CD4-positive, CD25-positive, alpha-beta regulatory T cell (primary cell): ENCODE results near the gene RAB21. TPM values are rescaled to one million over a fixed set of nuclear protein-coding genes. Genes with fewer than 3 reads are reported as not detected.

Experiments used
- ATAC-seq, 2 donors: fragments of 150-1000 bp; cut with Tn5 transposase; one replicate each; pipeline ENCODE4 v1.10.0; 2021; ENCODE audit warnings: low read depth in 2 of 2, moderate number of reproducible peaks in 2 of 2, moderate library complexity in 1 of 2
- DNase-seq, 3 donors: peaks; one replicate each; pipeline versions ENCODE4 v3.0.0 to v3.0.0-alpha.2; 2012 to 2022; ENCODE audit warnings: mixed read lengths in 1 of 3
- H3K27ac ChIP-seq: one replicate; pipeline ENCODE4 v1.7.0; 2013; ENCODE audit warnings: mild to moderate bottlenecking, low read length; ENCODE audit not compliant: insufficient read depth, poor library complexity, severe bottlenecking
- H3K27me3 ChIP-seq: one replicate; pipeline ENCODE4 v1.7.0; 2013; ENCODE audit warnings: low read length; ENCODE audit not compliant: control insufficient read depth, insufficient read depth
- H3K36me3 ChIP-seq: one replicate; pipeline ENCODE4 v1.7.0; 2013; ENCODE audit warnings: mild to moderate bottlenecking, low read length, moderate library complexity; ENCODE audit not compliant: control insufficient read depth, insufficient read depth
- H3K4me1 ChIP-seq: 2 replicates; pipeline ENCODE4 v1.7.0; 2013; ENCODE audit warnings: mild to moderate bottlenecking, low read length; ENCODE audit not compliant: insufficient read depth, control insufficient read depth, poor library complexity, severe bottlenecking
- H3K4me3 ChIP-seq: one replicate; pipeline ENCODE4 v1.7.0; 2013; ENCODE audit warnings: low read depth, mild to moderate bottlenecking, low read length, moderate library complexity
- H3K9me3 ChIP-seq, 2 experiments: 1 replicate in 1 of 2; 2 replicates in 1 of 2; pipeline ENCODE4 v1.7.0; 2013; ENCODE audit warnings: low read length in 2 of 2, mild to moderate bottlenecking in 1 of 2, moderate library complexity in 1 of 2; ENCODE audit not compliant: control insufficient read depth in 2 of 2
- H3K27ac Mint-ChIP-seq, 3 donors: one replicate each; pipeline ENCODE4 v1.8.0; 2020 to 2022; ENCODE audit warnings: mild to moderate bottlenecking in 3 of 3, mixed read lengths in 3 of 3, moderate library complexity in 2 of 3
- H3K27me3 Mint-ChIP-seq: one replicate; pipeline ENCODE4 v1.8.0; 2022; ENCODE audit warnings: mild to moderate bottlenecking, mixed read lengths
- H3K36me3 Mint-ChIP-seq: one replicate; pipeline ENCODE4 v1.8.0; 2020; ENCODE audit warnings: mixed read lengths
- H3K4me1 Mint-ChIP-seq, 4 donors: one replicate each; pipeline ENCODE4 v1.8.0; 2020 to 2022; ENCODE audit warnings: mixed read lengths in 4 of 4, mild to moderate bottlenecking in 1 of 4
- H3K4me3 Mint-ChIP-seq, 4 donors: one replicate each; pipeline ENCODE4 v1.8.0; 2020 to 2022; ENCODE audit warnings: mild to moderate bottlenecking in 4 of 4, mixed read lengths in 4 of 4, moderate library complexity in 3 of 4
- H3K9me3 Mint-ChIP-seq, 7 donors: one replicate each; pipeline ENCODE4 v1.8.0; 2020 to 2022; ENCODE audit warnings: mixed read lengths in 7 of 7, mild to moderate bottlenecking in 3 of 7, moderate library complexity in 2 of 7
- polyA plus RNA-seq, 4 donors: library from polyadenylated mRNA; unstranded; fragments of 300-500 nt; fragmentation: Illumina TruSeq; gene quantifications; one replicate each; pipeline ENCODE4 v1.2.3, GENCODE V29; 2021
- total RNA-seq: library from RNA; stranded (reverse); gene quantifications from one replicate; pipeline ENCODE4 v1.2.3, GENCODE V29; 2022

RAB21 gene
- total and polyA plus RNA-seq, 5 donors from 2014 or later = 29.9 to 76.2 (median 40.5) TPM

DNA sequence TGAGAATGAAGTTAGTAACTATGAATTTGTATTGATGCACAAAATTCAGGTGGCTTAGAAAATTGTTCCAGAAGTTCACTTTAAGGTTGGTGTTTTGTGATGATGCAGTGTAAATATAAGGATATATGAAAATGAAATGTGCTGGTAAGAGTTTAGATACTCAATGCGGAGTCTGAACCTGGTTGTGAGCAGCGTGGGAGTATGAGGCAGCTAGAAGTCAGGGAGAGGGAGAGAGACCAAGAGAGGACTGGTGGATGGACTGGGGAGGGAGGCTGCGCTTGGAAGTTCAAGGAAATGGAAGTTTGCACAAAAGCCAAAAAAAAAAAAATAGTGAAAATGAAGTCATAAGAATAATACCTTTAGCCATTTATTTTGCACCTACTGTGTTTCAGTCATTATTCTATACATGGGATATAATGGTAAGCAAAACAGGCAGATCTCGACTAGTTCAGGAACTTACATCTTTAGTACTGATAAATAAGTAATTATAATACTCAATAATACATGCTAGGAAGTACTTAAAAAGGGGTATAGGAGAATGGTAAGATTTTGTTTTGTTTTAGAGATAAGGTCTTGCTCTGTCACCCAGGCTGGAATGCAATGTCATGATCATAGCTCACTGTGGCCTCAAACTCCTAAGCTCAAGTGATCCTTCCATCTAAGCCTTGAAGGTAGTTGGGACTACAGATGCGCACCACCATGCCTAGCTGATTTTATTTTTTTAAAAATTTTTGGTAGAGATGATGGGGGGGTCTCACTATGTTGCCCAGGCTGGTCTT, 10.0 kb upstream of the RAB21 start:
- Histone ChIP-seq H3K4me1 (no peaks in the 10 kb centered on the region), H3K36me3 (no peaks in the 10 kb centered on the region), H3K27ac (no peak overlapping the region), H3K4me3 (no peak overlapping the region), H3K27me3 (peaks cover 16% of the 10 kb centered on the region), H3K9me3 (no peaks in the 10 kb centered on the region)
- H3K36me3 Mint-ChIP-seq = no peaks in the 10 kb centered on the region
- H3K9me3 Mint-ChIP-seq = no peaks in the 10 kb centered on the region
- H3K4me1 Mint-ChIP-seq = no peaks in the 10 kb centered on the region
- H3K4me3 Mint-ChIP-seq = no peak overlapping the region
- DNase-seq (no peak), ATAC-seq (no peak)
- H3K27ac Mint-ChIP-seq = no peak overlapping the region
- H3K27me3 Mint-ChIP-seq = peaks cover 43% of the 10 kb centered on the region

DNA sequence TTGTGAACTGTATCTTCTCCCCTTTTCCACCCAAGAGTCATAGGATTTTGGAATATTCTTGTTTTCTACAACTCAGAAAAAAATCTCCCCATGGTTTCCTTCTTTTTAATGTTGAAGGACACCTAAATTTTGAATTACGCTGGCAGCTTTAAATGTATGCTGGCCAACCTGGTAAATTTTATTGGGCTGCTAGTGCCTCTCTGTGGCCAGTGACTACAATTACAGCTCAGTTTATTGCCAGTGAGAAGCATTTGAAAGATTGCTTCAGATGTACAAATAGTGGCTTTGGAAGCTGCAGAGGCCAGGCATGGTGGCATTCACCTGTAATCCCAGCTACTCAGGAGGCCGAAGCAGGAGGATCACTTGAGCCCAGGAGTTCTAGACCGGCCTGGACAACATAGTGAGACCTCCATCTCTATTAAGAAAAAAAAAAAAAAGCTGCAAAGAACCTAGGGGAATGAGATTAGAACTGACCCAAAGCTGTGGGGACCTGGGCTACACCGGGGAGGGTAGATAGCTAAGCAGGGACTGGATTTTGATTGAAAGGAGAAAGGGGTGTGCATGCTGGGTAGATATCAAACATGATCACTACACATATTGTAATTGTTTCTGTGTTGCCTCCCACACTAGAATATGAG, 7.6 kb upstream of the RAB21 start:
- peaks cover 26% of the 10 kb centered on the region for H3K27me3 ChIP-seq
- Mint-ChIP-seq H3K36me3 (no peaks in the 10 kb centered on the region), H3K4me3 (no peak overlapping the region), H3K9me3 (no peaks in the 10 kb centered on the region), H3K27me3 (peaks cover 51% of the 10 kb centered on the region), H3K27ac (no peak overlapping the region), H3K4me1 (no peaks in the 10 kb centered on the region)
- DNase-seq = peak; percentile 18 to 70 (median 69)
- no peak overlapping the region for H3K27ac ChIP-seq
- no peak overlapping the region for H3K4me3 ChIP-seq
- no peaks in the 10 kb centered on the region for H3K4me1 ChIP-seq
- no peaks in the 10 kb centered on the region for H3K9me3 ChIP-seq
- H3K36me3 ChIP-seq = no peaks in the 10 kb centered on the region
- peak; percentile 83 for ATAC-seq

DNA sequence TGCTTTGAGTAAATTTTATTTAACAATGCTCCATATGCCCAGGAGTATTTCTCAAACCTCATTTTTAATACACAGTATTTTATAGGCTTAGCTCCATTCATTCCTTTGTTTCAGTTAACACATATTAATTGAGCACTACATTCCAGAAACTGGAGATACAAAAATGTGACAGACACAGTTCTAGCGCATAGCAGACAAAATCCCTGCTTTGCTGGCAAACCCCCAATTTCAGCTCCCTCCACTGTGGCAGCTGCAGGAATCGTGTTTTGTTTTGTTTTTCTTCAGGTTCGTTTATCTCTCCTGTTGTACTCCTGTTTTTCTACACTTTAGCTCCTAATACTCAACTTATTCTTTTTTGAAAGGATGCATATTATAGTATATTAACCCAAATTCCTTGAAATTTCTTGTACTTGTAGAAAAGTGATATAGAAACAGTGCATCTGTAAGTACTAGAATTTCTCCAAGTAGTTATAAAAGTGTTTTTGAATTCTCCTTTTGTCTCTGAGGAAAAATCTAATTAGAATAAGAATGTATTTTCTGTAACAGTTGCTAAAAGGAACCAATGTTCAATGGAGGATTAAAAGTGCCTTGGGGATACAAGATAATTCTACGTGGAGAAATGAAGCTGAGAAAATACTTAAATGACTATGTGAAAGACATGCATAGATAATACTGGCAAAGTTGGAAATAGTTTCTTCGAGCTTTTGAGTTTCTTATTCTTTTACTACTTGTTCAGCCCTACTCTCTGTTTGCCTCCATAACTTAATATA, 6.4 kb upstream of the RAB21 start:
- no peaks in the 10 kb centered on the region for H3K36me3 ChIP-seq
- Mint-ChIP-seq H3K4me3 (no peak overlapping the region), H3K4me1 (no peaks in the 10 kb centered on the region), H3K27ac (no peak overlapping the region), H3K27me3 (peaks cover 51% of the 10 kb centered on the region), H3K36me3 (no peaks in the 10 kb centered on the region), H3K9me3 (no peaks in the 10 kb centered on the region)
- DNase-seq = no peak
- no peaks in the 10 kb centered on the region for H3K4me1 ChIP-seq
- no peak overlapping the region for H3K27ac ChIP-seq
- no peak for ATAC-seq
- H3K27me3 ChIP-seq = peaks cover 29% of the 10 kb centered on the region
- H3K4me3 ChIP-seq = no peak overlapping the region
- no peaks in the 10 kb centered on the region for H3K9me3 ChIP-seq

DNA sequence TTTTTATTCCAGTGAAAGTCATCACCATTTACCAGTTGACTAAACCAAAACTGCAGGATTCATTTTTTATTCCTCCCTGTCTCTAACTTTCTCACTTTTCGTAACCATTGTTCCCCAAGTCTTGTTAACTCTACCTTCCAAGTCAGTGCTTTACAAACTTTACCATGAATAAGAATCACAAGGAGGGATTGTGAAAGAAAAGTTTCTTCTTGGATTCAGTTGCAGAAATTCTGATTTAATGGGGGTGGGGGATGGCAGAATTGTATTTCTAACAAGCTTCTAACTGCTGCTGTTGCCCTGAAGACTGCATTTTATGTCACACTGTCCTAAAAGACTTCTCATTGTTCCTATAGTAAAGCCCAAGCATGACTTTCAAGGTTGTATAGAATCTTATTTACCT, 5.0 kb upstream of the RAB21 start:
- H3K27ac Mint-ChIP-seq = no peak overlapping the region
- Histone ChIP-seq H3K27ac (no peak overlapping the region), H3K4me1 (peaks cover 6% of the 10 kb centered on the region), H3K4me3 (no peak overlapping the region), H3K36me3 (no peaks in the 10 kb centered on the region), H3K9me3 (no peaks in the 10 kb centered on the region), H3K27me3 (peaks cover 29% of the 10 kb centered on the region)
- DNase-seq = no peak
- peaks cover 46% of the 10 kb centered on the region for H3K27me3 Mint-ChIP-seq
- H3K36me3 Mint-ChIP-seq = no peaks in the 10 kb centered on the region
- H3K9me3 Mint-ChIP-seq = peaks cover 0 to under 1% (median 0%) of the 10 kb centered on the region in 7 donors
- peaks cover 0 to 9% (median 3%) of the 10 kb centered on the region in 4 donors for H3K4me1 Mint-ChIP-seq
- ATAC-seq = no peak
- peak overlapping the region in 1 of 4 donors; percentile 13 for H3K4me3 Mint-ChIP-seq

DNA sequence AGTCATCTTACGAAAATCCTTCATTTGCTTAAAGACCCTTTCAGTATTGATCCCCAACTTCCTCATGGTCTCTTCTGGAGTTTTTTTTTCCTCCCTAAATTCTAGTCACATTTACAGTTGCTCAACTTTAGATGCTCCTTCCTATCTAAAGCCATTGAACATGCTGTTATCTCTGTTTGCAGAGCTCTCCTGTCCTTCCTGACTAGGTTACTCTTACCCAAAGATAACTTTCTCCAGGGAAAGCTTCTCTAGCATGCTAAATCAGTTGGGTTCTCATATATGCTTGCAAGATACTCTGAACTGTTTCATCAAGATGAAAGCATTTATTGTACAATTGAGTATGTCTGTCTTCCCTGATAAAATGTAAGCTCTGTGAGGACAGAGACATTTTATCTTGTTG, 1.8 kb upstream of the RAB21 start:
- H3K4me3 Mint-ChIP-seq = peak overlapping the region in 1 of 4 donors; percentile 24
- peaks cover 4% of the 10 kb centered on the region for H3K36me3 ChIP-seq
- peaks cover 1 to 2% of the 10 kb centered on the region in 2 experiments for H3K9me3 ChIP-seq
- peak overlapping the region in 1 of 3 donors; percentile 4 for H3K27ac Mint-ChIP-seq
- DNase-seq (no peak), ATAC-seq (no peak)
- H3K27me3 ChIP-seq = peaks cover 26% of the 10 kb centered on the region
- no peak overlapping the region for H3K27ac ChIP-seq
- peaks cover 0 to 5% (median 0%) of the 10 kb centered on the region in 7 donors for H3K9me3 Mint-ChIP-seq
- no peak overlapping the region for H3K4me3 ChIP-seq
- H3K27me3 Mint-ChIP-seq = peaks cover 35% of the 10 kb centered on the region
- peaks cover 11% of the 10 kb centered on the region for H3K36me3 Mint-ChIP-seq
- peaks cover 14 to 34% (median 23%) of the 10 kb centered on the region in 4 donors for H3K4me1 Mint-ChIP-seq
- peaks cover 30% of the 10 kb centered on the region for H3K4me1 ChIP-seq

DNA sequence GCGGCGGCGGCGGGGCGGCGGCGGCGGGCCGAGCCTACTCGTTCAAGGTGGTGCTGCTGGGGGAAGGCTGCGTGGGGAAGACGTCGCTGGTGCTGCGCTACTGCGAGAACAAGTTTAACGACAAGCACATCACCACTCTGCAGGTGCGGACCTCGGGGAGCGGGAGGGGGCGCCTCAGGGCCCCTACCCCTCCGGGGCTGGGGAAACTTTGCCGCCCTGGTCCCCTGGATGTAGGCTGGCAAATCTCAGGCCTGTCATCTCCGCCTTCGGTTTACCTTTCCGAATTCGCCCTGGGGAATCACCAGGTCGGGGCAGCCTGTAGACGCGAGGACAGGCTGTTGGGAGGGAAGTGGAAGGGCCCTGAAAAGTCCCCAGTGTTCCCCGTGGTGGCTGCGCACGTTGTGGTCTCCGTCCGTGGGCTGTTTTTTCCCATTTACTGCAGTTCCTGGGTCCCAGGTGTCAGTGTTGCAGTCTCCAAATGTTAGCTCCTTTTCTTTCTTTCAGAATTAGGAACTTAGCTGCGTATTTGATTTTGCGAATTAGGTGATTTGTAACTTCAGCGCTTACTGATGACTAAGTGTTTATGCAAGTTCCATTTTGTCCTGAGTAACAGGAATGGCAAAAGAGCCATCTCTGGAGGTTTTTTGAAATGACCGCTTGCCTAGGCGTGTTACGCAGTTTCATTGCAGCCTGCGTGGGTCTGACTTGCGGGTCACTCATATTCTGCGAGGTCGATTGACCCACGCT, 656 bp downstream of the RAB21 start:
- H3K4me3 ChIP-seq = peak overlapping the region; percentile 98
- DNase-seq (peak in 2 of 3 donors; percentile 53 to 60), ATAC-seq (peak; percentile 41 to 43)
- Mint-ChIP-seq H3K36me3 (peaks cover 34% of the 10 kb centered on the region), H3K27ac (peak overlapping the region; percentile 95 to 97 (median 95)), H3K4me1 (peaks cover 25 to 52% (median 37%) of the 10 kb centered on the region in 4 donors), H3K27me3 (peaks cover 11% of the 10 kb centered on the region), H3K4me3 (peak overlapping the region; percentile 90 to 95 (median 94)), H3K9me3 (peaks cover 0 to 18% (median 9%) of the 10 kb centered on the region in 7 donors)
- peaks cover 20 to 25% of the 10 kb centered on the region in 2 experiments for H3K9me3 ChIP-seq
- peaks cover 10% of the 10 kb centered on the region for H3K27me3 ChIP-seq
- H3K36me3 ChIP-seq = peaks cover 26% of the 10 kb centered on the region
- peak overlapping the region; percentile 93 for H3K27ac ChIP-seq
- H3K4me1 ChIP-seq = peaks cover 35% of the 10 kb centered on the region
